Activated CD4-positive, alpha-beta T cell treated with anti-CD3 and anti-CD28 coated beads, Interleukin-2, amount 10 ng/mL, durations not matched to agents 24 days and 14 days (primary cell): Measurements from ENCODE around the gene CCDC152. TPM values are rescaled to one million over a fixed set of nuclear protein-coding genes. Genes with fewer than 3 reads are reported as not detected.
A peak's percentile ranks its signal among the peaks of the same experiment; 100 is the strongest.
"Not testable (repeated sequence)": the region's sequence is repeated elsewhere in the genome, so short reads cannot be mapped to it uniquely, and the experiment has no call there.

Source experiments
- DNase-seq: peaks from one replicate; pipeline ENCODE4 v3.0.0; 2022
- H3K27ac Mint-ChIP-seq: one replicate; pipeline ENCODE4 v1.8.0; 2022; ENCODE audit warnings: mild to moderate bottlenecking, mixed read lengths
- H3K27me3 Mint-ChIP-seq: one replicate; pipeline ENCODE4 v1.8.0; 2022; ENCODE audit warnings: mixed read lengths
- H3K36me3 Mint-ChIP-seq: one replicate; pipeline ENCODE4 v1.8.0; 2022; ENCODE audit warnings: low read depth, mild to moderate bottlenecking, mixed read lengths
- H3K4me1 Mint-ChIP-seq: one replicate; pipeline ENCODE4 v1.8.0; 2021; ENCODE audit warnings: mixed read lengths
- H3K4me3 Mint-ChIP-seq: one replicate; pipeline ENCODE4 v1.8.0; 2022; ENCODE audit warnings: mild to moderate bottlenecking, moderate library complexity, mixed read lengths
- H3K9me3 Mint-ChIP-seq: one replicate; pipeline ENCODE4 v1.8.0; 2021; ENCODE audit warnings: mixed read lengths
- intact Hi-C: fragments of 100-400 bp; cut with micrococcal nuclease; formaldehyde crosslinking; loops from one replicate; pipeline ENCODE4 v1.15.1; 2023
- total RNA-seq: library from RNA; stranded (reverse); gene quantifications from 2 replicates; pipeline ENCODE4 v1.2.3, GENCODE V29; 2022

CCDC152 gene, protein sequence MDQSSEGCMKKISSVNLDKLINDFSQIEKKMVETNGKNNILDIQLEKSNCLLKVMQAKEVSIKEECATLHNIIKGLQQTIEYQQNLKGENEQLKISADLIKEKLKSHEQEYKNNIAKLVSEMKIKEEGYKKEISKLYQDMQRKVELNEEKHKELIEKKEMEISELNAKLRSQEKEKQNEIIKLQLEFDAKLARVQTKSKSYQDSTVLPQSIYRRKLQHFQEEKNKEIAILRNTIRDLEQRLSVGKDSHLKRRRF
- 6.6 and 6.9 TPM in 2 replicates for total RNA-seq

DNA sequence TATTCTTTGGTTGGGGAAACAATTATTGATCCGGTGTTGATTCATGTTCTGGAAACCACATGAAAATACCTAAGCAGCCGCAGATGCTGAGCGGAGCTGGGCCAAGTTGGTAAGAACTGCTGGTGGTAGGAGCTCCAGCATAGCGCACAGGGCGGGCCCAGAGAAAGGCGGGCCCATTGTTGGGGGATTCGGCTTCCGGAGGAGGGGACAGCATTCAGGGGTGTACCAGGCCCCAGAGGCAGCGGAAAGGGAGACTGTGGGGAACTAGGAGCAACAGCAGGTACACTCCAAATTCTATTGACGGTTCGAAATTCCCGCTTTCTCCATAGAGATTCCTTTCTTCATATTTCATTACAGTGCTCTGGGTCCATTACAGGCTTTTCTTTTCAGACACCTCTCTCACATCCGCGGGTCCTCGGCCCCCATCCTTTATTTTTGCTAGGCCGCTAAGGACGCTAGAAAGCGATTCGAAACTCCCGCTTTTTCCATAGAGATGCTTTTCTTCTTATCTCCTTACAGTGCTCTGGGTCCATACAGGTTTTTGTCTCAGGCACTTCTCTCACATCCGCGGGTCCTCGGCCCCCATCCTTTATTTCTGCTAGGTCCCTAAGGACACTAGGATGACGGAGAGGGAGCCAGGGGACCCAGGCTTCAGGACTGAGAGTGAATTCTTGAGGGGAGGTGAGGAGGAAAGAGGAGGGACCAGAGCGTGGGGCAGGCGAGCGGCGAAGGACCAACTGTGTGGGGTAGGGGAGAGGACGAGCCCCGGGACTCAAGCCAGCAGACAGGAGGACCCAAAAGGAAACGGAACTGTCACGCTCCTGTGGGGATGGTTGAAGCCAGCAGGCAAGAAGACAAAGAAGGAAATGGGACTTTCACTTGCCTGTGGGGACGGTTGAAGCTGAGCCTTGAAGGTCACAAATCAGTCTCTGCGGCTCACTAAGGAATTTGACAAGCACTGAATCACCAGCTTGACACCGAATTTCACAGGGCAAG lies at the start of gene CCDC152:
TSS of gene CCDC152 (plus strand) at position 213 of the 996 bp plus-strand sequence. CDS start 2,304 bp downstream, outside the sequence.
- peaks cover 9% of the 10 kb centered on the region for H3K27me3 Mint-ChIP-seq
- DNase-seq = peak; percentile 83
- peak within 1 kb of the TSS; percentile 86 for H3K4me3 Mint-ChIP-seq
- H3K36me3 Mint-ChIP-seq = peaks cover 2% of the 10 kb centered on the region
- peak within 1 kb of the TSS; percentile 27 for H3K27ac Mint-ChIP-seq
- intact Hi-C loops = no loop called here
- H3K4me1 Mint-ChIP-seq = peaks cover 6% of the 10 kb centered on the region
- no peaks in the 10 kb centered on the region for H3K9me3 Mint-ChIP-seq

DNA sequence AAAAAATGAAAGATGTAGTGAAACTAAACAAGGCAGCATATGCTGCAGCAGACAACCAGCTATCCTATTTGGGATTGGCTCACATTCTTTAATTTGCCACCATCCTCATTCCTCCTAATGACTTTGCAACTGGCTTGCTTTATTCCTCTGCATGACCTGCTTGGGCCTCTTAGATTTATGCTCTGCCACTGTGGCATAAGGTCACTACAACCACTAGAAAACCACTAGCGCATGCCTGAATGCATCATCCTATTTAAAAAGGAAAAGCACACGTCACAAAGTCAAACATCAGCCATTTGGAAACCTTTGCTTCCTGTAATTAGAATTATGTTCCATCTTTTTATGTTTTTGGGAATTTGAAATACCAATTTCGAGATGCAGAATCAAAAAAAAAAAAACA lies 40.8 kb upstream of the CCDC152 start:
- no peaks in the 10 kb centered on the region for H3K9me3 Mint-ChIP-seq

DNA sequence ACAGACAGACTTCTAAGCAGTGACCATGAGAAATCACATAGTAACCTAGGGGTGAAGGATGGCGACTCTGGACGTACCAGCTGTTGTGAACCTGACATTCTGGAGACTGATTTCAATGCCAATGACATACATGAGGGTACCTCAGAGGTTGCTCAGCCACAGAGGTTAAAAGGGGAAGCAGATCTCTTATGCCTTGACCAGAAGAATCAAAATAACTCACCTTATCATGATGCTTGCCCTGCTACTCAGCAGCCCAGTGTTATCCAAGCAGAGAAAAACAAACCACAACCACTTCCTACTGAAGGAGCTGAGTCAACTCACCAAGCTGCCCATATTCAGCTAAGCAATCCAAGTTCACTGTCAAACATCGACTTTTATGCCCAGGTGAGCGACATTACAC lies 38.0 kb upstream of the CCDC152 start:
- peak overlapping the region; percentile 18 for H3K4me3 Mint-ChIP-seq
- peaks cover 35% of the 10 kb centered on the region for H3K27me3 Mint-ChIP-seq
- H3K27ac Mint-ChIP-seq = no peak overlapping the region
- no peaks in the 10 kb centered on the region for H3K36me3 Mint-ChIP-seq
- intact Hi-C loops = no loop called here
- DNase-seq = peak; percentile 73
- H3K9me3 Mint-ChIP-seq = no peaks in the 10 kb centered on the region
- H3K4me1 Mint-ChIP-seq = peaks cover 17% of the 10 kb centered on the region

More for the DNA sequence above, 40.8 kb upstream of the CCDC152 start:
- no peaks in the 10 kb centered on the region for H3K36me3 Mint-ChIP-seq
- H3K27ac Mint-ChIP-seq = no peak overlapping the region
- no peak for DNase-seq
- intact Hi-C loops = no loop called here
- H3K4me3 Mint-ChIP-seq = no peak overlapping the region
- peaks cover 17% of the 10 kb centered on the region for H3K4me1 Mint-ChIP-seq
- H3K27me3 Mint-ChIP-seq = peaks cover 31% of the 10 kb centered on the region

DNA sequence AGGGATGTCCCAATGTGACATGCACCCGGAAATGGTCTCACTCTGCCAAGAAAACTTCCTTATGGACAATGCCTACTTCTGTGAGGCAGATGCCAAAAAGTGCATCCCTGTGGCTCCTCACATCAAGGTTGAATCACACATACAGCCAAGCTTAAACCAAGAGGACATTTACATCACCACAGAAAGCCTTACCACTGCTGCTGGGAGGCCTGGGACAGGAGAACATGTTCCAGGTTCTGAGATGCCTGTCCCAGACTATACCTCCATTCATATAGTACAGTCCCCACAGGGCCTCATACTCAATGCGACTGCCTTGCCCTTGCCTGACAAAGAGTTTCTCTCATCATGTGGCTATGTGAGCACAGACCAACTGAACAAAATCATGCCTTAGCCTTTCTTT lies 37.6 kb upstream of the CCDC152 start:
- Mint-ChIP-seq H3K4me1 (peaks cover 17% of the 10 kb centered on the region), H3K9me3 (no peaks in the 10 kb centered on the region), H3K27ac (no peak overlapping the region), H3K4me3 (peak overlapping the region; percentile 4), H3K27me3 (peaks cover 37% of the 10 kb centered on the region), H3K36me3 (no peaks in the 10 kb centered on the region)
- DNase-seq = peak; percentile 58
- intact Hi-C loops = no loop called here

DNA sequence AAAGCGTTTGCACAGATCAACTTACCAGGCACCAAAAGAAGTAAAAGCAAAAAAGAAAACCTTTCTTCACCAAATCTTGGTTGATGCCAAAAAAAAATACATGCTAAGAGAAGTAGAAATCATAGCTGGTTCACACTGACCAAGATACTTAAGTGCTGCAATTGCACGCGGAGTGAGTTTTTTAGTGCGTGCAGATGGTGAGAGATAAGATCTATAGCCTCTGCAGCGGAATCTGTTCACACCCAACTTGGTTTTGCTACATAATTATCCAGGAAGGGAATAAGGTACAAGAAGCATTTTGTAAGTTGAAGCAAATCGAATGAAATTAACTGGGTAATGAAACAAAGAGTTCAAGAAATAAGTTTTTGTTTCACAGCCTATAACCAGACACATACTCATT lies 36.4 kb upstream of the CCDC152 start:
- Mint-ChIP-seq H3K27ac (no peak overlapping the region), H3K4me3 (peak overlapping the region; percentile 26), H3K27me3 (peaks cover 37% of the 10 kb centered on the region), H3K36me3 (no peaks in the 10 kb centered on the region), H3K9me3 (no peaks in the 10 kb centered on the region), H3K4me1 (peaks cover 17% of the 10 kb centered on the region)
- DNase-seq = peak; percentile 71
- intact Hi-C loops = no loop called here

DNA sequence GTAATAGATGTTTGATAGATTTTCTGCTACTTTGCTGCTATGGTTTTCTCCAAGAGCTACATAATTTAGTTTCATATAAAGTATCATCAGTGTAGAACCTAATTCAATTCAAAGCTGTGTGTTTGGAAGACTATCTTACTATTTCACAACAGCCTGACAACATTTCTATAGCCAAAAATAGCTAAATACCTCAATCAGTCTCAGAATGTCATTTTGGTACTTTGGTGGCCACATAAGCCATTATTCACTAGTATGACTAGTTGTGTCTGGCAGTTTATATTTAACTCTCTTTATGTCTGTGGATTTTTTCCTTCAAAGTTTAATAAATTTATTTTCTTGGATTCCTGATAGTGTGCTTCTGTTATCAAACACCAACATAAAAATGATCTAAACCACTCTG lies 35.1 kb upstream of the CCDC152 start:
- Mint-ChIP-seq H3K4me3 (no peak overlapping the region), H3K27me3 (peaks cover 42% of the 10 kb centered on the region), H3K27ac (no peak overlapping the region), H3K36me3 (no peaks in the 10 kb centered on the region), H3K4me1 (peaks cover 17% of the 10 kb centered on the region), H3K9me3 (no peaks in the 10 kb centered on the region)
- intact Hi-C loops = no loop called here
- no peak for DNase-seq

DNA sequence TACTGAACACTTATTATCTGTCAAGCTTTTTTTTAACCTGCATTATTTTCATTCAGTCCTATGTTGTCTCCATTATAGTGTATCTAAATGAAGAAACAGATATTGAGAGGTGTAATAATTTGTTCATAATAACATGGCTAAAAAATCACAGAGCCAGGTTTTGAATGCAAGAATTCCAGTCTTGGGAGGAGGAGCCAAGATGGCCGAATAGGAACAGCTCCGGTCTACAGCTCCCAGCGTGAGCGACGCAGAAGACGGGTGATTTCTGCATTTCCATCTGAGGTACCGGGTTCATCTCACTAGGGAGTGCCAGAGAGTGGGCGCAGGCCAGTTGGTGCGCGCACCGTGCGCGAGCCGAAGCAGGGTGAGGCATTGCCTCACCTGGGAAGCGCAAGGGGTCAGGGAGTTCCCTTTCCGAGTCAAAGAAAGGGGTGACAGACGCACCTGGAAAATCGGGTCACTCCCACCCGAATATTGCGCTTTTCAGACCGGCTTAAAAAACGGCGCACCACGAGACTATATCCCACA lies 22.0 kb upstream of the CCDC152 start:
- H3K27me3 Mint-ChIP-seq, H3K9me3 Mint-ChIP-seq, H3K4me1 Mint-ChIP-seq, DNase-seq, H3K27ac Mint-ChIP-seq, H3K36me3 Mint-ChIP-seq, H3K4me3 Mint-ChIP-seq, intact Hi-C loops: not testable (repeated sequence)

DNA sequence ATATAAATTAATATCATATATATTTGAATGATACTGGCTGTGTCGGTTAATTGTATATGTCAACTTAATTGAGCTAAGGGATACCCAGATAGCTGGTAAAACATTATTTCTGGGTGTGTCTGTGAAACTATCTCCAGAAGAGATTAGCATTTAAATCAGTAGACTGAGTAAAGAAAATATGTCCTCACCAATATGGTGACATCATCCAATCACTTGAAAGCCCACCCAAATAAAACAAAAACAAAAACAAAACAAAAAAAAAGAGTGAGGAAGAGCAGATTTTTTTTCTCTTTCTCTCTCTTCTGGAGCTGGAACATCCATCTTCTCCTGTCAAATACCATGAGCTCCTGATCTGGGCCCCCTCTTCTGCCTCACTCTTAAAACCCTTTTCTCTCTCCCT lies 15.7 kb upstream of the CCDC152 start:
- no peaks in the 10 kb centered on the region for H3K4me1 Mint-ChIP-seq

DNA sequence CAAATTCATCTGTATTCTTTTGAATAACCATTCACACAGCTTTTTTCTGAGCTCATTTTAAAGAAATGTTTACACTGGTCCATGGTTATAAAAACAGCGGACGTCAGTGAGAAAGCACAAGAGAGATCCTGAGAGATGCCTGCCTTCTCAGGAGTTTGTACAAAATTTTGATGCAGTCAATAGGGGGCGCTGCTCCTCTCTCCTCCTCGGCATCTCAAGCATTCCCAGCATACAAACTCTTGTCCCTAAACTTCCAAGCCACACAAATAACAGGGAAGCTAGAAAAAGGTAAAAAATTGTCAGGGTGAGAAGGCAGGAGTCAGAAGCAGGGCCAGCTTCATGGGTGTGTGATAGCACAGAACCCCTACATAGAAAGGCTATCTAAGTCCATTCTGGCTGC lies 11.2 kb upstream of the CCDC152 start:
- Mint-ChIP-seq H3K9me3 (peaks cover 7% of the 10 kb centered on the region), H3K27ac (no peak overlapping the region), H3K36me3 (no peaks in the 10 kb centered on the region), H3K4me1 (peaks cover 7% of the 10 kb centered on the region), H3K4me3 (no peak overlapping the region), H3K27me3 (peaks cover 1% of the 10 kb centered on the region)
- intact Hi-C loops = no loop called here
- no peak for DNase-seq

More for the DNA sequence above, 15.7 kb upstream of the CCDC152 start:
- H3K27ac Mint-ChIP-seq = no peak overlapping the region
- H3K36me3 Mint-ChIP-seq = no peaks in the 10 kb centered on the region
- H3K4me3 Mint-ChIP-seq = no peak overlapping the region
- peaks cover 1% of the 10 kb centered on the region for H3K27me3 Mint-ChIP-seq
- intact Hi-C loops = no loop called here
- peaks cover 5% of the 10 kb centered on the region for H3K9me3 Mint-ChIP-seq
- no peak for DNase-seq

DNA sequence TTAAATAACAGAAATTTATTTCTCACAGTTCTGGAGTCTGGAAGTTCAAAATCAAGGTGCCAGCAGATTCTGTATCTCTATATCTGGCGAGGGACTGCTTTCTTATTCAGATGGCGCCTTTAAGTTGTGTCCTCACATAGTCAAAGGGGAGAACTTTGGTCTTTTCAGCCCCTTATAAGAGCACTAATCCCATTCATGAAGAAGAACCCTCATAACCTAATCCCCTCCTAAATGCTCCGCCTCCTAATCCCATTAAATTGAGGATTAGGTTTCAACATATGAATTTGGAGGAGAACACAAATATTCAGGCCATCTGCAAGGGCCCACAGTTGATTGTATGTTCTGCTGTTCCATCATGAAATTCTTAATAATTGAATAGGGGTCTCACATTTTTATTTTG lies 10.8 kb upstream of the CCDC152 start:
- Mint-ChIP-seq H3K27me3 (peaks cover 1% of the 10 kb centered on the region), H3K4me1 (peaks cover 7% of the 10 kb centered on the region), H3K9me3 (peaks cover 9% of the 10 kb centered on the region), H3K27ac (no peak overlapping the region), H3K36me3 (no peaks in the 10 kb centered on the region), H3K4me3 (no peak overlapping the region)
- intact Hi-C loops = no loop called here
- no peak for DNase-seq

DNA sequence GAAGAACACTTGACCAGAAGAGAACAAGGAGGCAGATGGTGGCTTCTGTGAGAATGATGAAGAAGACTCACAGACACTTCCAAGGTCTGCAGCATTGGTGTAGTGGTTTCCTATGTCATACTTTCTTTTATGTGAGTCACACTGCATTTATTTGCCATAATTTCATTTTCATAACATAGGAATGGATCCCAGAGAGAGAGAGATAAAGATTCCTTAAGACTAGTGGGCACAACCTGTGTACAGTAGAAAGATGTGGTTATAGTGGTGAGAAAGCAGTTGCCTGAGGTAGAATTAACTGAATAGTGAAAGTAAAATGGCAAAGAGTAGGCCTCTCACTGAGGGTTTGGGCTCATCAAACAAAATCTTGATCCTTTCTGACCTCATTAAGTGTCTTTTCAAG lies 7.6 kb upstream of the CCDC152 start:
- intact Hi-C loops = no loop called here
- DNase-seq = no peak
- peaks cover 4% of the 10 kb centered on the region for H3K9me3 Mint-ChIP-seq
- H3K4me1 Mint-ChIP-seq = peaks cover 7% of the 10 kb centered on the region
- no peak overlapping the region for H3K27ac Mint-ChIP-seq
- H3K27me3 Mint-ChIP-seq = no peaks in the 10 kb centered on the region
- no peaks in the 10 kb centered on the region for H3K36me3 Mint-ChIP-seq
- no peak overlapping the region for H3K4me3 Mint-ChIP-seq

DNA sequence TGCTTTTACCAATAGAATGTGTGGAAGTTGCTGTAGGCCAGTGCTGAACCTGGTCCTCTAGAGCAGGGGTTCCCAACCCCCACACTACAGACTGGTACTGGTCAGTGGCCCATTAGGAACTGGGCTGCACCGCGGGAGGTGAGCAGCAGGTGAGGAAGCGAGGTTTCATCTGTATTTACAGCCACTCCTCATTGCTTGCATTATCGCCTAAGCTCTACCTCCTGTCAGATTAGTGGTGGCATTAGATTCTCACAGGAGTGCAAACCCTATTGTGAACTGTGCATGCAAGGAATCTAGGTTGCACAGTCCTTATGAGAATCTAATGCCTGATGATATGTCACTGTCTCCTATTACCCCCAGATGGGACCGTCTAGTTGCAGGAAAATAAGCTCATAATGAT lies 6.1 kb upstream of the CCDC152 start:
- Mint-ChIP-seq H3K27ac (no peak overlapping the region), H3K27me3 (peaks cover 3% of the 10 kb centered on the region), H3K4me3 (no peak overlapping the region), H3K4me1 (peaks cover 7% of the 10 kb centered on the region), H3K9me3 (peaks cover 4% of the 10 kb centered on the region), H3K36me3 (no peaks in the 10 kb centered on the region)
- no peak for DNase-seq
- intact Hi-C loops = no loop called here

DNA sequence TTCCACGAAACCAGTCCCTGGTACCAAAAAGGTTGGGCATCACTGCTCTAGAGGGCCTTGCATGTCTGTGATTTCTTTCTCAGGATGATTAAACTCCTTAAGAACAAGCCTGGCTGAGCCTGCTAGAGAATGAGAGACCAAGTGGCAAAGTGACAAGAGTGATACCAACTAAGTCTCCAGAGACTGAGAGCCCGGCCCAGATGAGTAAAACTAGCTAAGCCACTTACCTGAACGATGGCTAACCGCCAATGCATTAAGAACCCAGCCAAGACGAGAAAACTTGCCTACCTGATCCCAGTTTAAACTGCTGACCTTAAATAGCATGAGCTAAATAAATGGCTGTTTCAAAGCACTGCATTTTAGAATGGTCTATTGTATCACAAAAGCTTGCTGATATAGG lies 5.6 kb upstream of the CCDC152 start:
- Mint-ChIP-seq H3K27me3 (peaks cover 5% of the 10 kb centered on the region), H3K4me3 (no peak overlapping the region), H3K36me3 (no peaks in the 10 kb centered on the region), H3K4me1 (peaks cover 7% of the 10 kb centered on the region), H3K9me3 (peaks cover 4% of the 10 kb centered on the region), H3K27ac (no peak overlapping the region)
- no peak for DNase-seq
- intact Hi-C loops = no loop called here

DNA sequence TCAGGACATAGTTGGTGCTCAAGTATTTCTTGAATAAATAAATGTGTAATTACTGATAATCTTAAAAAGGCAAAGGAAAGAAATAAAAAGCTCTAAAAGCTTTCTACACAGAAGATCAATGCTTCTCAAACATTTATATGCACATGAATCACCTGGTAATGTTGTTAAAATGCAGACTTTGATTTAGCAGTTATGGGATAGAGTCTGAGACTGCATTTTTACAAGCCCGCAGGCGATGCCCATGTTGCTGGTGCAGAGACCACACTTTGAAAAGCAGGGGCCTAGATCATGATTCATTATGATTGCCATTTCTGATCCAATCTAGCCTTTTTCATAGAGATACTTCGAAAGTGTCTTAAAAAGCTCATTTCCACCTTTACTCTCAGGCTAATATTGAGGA lies 3.5 kb upstream of the CCDC152 start:
- no peak for DNase-seq
- peaks cover 4% of the 10 kb centered on the region for H3K9me3 Mint-ChIP-seq
- peaks cover 11% of the 10 kb centered on the region for H3K4me1 Mint-ChIP-seq
- intact Hi-C loops = no loop called here
- no peaks in the 10 kb centered on the region for H3K36me3 Mint-ChIP-seq
- H3K4me3 Mint-ChIP-seq = no peak overlapping the region
- peaks cover 9% of the 10 kb centered on the region for H3K27me3 Mint-ChIP-seq
- no peak overlapping the region for H3K27ac Mint-ChIP-seq
